ENCODE data around the gene CCDC9. TPM values are rescaled to one million over a fixed set of nuclear protein-coding genes. Genes with fewer than 3 reads are reported as not detected.

The CCDC9 gene
- total and polyA plus RNA-seq, 2 of the 13 experiments (the other 11 are each of a cell fraction or from before 2014, with no cell fraction given): 2.9 to 6.3 TPM

DNA sequence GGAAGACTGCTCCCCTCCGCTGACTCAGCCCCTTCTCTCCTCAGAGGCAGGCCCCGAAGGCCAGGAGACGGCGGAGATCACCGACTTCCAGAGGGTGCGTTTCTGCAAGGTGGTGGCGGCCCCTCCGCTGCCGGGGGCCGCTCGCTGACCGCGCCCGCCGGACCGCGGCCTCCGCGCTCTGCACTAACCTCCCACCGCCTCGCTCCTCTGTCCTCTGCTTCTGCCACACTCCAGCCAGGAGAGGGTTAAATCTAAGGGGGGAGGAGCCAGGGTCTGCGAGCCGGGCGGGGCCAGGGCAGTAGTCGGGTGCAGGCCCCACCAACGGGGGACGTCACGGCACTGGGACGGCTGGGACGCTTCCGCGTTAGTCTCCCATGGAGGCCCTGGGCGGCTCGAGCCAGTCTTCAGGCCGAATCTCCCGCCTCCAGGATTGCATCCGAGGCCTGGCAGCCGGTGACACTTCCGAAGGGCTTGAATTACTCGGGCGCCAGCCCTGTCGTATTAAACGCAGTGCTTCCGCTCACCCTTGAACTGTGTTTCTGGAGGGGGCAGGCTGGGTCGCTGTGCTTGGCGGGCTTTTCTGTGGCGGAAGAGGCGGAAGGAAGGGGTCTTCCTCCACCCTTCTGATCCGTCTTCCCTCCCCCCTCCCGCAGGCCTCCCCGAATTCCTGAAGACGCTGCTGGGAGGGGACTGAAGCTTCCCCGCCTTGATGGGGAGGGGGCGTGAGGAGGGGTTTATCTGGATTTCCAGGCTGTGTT is 17.2 kb downstream of the CCDC9 start (continued):
- TF ChIP-seq, protein P1, sequence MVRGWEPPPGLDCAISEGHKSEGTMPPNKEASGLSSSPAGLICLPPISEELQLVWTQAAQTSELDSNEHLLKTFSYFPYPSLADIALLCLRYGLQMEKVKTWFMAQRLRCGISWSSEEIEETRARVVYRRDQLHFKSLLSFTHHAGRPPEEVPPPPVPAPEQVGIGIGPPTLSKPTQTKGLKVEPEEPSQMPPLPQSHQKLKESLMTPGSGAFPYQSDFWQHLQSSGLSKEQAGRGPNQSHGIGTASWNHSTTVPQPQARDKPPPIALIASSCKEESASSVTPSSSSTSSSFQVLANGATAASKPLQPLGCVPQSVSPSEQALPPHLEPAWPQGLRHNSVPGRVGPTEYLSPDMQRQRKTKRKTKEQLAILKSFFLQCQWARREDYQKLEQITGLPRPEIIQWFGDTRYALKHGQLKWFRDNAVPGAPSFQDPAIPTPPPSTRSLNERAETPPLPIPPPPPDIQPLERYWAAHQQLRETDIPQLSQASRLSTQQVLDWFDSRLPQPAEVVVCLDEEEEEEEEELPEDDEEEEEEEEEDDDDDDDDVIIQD (CRISPR knock-in tag; IDR thresholded peaks at IDR 0.05; ENCODE audit: low read depth): 0 out of 2 replicates have a peak, but pooled peaks have one; percentile 13
- 0 out of 2 replicates have a peak, but pooled peaks have one; percentile 29 for TF ChIP-seq FOXK1 (CRISPR knock-in tag; IDR thresholded peaks at IDR 0.05; ENCODE audit: borderline replicate concordance, low read depth)
- no peak for TF ChIP-seq ZNF790 (CRISPR knock-in tag; IDR thresholded peaks at IDR 0.05; ENCODE audit: borderline replicate concordance)
- no peak for TF ChIP-seq NFRKB (IDR thresholded peaks at IDR 0.05)
- 0 out of 2 replicates have a peak, but pooled peaks have one; percentile 47 for TF ChIP-seq MAFG (CRISPR knock-in tag; IDR thresholded peaks at IDR 0.05)
- TF ChIP-seq MEF2D (CRISPR knock-in tag; IDR thresholded peaks at IDR 0.05): no peak
- no peak for TF ChIP-seq CCAR2 (optimal IDR thresholded peaks at IDR 0.05; ENCODE audit: low read depth, low read length)
- TF ChIP-seq, protein P2, sequence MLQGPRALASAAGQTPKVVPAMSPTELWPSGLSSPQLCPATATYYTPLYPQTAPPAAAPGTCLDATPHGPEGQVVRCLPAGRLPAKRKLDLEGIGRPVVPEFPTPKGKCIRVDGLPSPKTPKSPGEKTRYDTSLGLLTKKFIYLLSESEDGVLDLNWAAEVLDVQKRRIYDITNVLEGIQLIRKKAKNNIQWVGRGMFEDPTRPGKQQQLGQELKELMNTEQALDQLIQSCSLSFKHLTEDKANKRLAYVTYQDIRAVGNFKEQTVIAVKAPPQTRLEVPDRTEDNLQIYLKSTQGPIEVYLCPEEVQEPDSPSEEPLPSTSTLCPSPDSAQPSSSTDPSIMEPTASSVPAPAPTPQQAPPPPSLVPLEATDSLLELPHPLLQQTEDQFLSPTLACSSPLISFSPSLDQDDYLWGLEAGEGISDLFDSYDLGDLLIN (CRISPR knock-in tag; IDR thresholded peaks at IDR 0.05; ENCODE audit: borderline replicate concordance): 0 out of 2 replicates have a peak, but pooled peaks have one; percentile 19
- TF ChIP-seq ZNF33A (CRISPR knock-in tag; IDR thresholded peaks at IDR 0.05; ENCODE audit: borderline replicate concordance): no peak; the same call in 1 of the 2 replicates
- no peak for TF ChIP-seq THYN1 (CRISPR knock-in tag; IDR thresholded peaks at IDR 0.05; ENCODE audit: borderline replicate concordance, low read depth)
- no peak for TF ChIP-seq TBL1XR1 (IDR thresholded peaks at IDR 0.05; ENCODE audit: borderline replicate concordance, low read length, partially characterized antibody)
- TF ChIP-seq MXI1 (IDR thresholded peaks at IDR 0.05; ENCODE audit: borderline replicate concordance, low read depth, low read length): peak; percentile 76; the same call in 1 of the 3 replicates
- no peak for TF ChIP-seq SMYD3 (CRISPR knock-in tag; IDR thresholded peaks at IDR 0.05)
- no peak for TF ChIP-seq ZNF558 (CRISPR knock-in tag; IDR thresholded peaks at IDR 0.05; ENCODE audit: borderline replicate concordance)
- TF ChIP-seq POLR2A (IDR thresholded peaks at IDR 0.05; ENCODE audit: insufficient read depth in 1 of 2, low read depth in 2 of 2, low read length in 2 of 2): peak in 1 of 2 experiments; percentile 55; a peak in 3 of 4 replicates
- TF ChIP-seq ISL2 (CRISPR knock-in tag; IDR thresholded peaks at IDR 0.05): peak; percentile 18; the same call in 1 of the 2 replicates
- TF ChIP-seq, protein P3, sequence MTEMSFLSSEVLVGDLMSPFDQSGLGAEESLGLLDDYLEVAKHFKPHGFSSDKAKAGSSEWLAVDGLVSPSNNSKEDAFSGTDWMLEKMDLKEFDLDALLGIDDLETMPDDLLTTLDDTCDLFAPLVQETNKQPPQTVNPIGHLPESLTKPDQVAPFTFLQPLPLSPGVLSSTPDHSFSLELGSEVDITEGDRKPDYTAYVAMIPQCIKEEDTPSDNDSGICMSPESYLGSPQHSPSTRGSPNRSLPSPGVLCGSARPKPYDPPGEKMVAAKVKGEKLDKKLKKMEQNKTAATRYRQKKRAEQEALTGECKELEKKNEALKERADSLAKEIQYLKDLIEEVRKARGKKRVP (CRISPR knock-in tag; IDR thresholded peaks at IDR 0.05): peak in 1 of 2 experiments; percentile 42; a peak in 1 of 4 replicates
- TF ChIP-seq ZNF468 (CRISPR knock-in tag; IDR thresholded peaks at IDR 0.05): no peak
- TF ChIP-seq ZNF614 (CRISPR knock-in tag; IDR thresholded peaks at IDR 0.05; ENCODE audit: borderline replicate concordance): 0 out of 2 replicates have a peak, but pooled peaks have one; percentile 23
- no peak; the same call in 1 of the 2 replicates for TF ChIP-seq MAF1 (CRISPR knock-in tag; IDR thresholded peaks at IDR 0.05; ENCODE audit: borderline replicate concordance)
- TF ChIP-seq WIZ (CRISPR knock-in tag; IDR thresholded peaks at IDR 0.05): peak; percentile 36; the same call in 1 of the 2 replicates
- TF ChIP-seq U2AF2 (IDR thresholded peaks at IDR 0.05; ENCODE audit: low read depth, low read length): no peak
- TF ChIP-seq ZNF841 (CRISPR knock-in tag; IDR thresholded peaks at IDR 0.05; ENCODE audit: borderline replicate concordance): no peak
- TF ChIP-seq IRX3 (CRISPR knock-in tag; IDR thresholded peaks at IDR 0.05; ENCODE audit: borderline replicate concordance, low read depth): no peak
- TF ChIP-seq ATM (IDR thresholded peaks at IDR 0.05; ENCODE audit: borderline replicate concordance): no peak
- no peak for TF ChIP-seq MBNL3 (CRISPR knock-in tag; conservative IDR thresholded peaks at IDR 0.05)
